HK-2 (cell line): ENCODE measurements around the gene ADORA2B.

Experiments used
- DNase-seq: peaks from one replicate; pipeline ENCODE4 v3.0.0-alpha.2; 2018; ENCODE audit not compliant: unreplicated experiment

The ADORA2B gene

DNA sequence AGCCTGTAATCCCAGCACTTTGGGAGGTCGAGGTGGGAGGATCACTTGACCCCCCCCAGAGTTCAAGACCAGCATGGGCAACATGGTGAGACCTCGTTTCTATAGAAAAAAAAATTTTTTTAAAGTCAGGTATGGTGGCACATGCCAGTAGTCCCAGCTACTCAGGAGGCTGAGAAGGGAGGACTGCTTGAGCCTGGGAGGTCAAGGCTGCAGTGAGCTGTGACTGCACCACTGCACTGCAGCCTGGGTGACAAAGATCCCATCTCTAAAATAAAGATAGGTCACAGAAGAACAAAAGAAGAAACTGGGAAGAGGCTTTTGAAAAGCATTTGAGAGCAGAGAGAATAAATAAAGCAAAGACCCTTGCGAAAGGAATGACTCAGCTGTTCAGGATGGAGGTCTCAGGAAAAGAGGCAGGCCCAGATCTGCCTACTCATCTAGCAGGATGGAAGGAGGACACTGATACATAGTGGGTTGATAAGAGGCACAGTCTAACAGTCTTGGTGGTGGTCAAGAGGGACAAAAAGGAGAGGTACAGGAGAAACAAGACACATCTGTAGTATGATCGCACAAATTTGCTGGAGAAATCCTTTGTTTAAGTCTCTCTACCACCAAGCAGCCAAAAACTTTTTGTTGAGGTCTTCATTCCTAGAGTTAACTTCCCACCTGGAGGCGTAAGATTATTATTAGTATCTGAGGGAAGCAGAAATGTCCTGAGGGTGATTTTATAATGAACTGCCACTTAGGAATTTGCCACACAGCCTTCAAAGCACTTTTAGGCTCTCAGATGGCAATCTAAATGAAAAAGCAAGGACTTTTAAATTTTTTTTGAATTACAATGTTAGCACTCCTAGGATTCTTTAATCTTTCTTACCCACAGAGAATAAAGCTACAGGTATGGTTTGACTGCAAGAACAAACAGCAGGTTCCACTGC is 37.0 kb downstream of the ADORA2B start:
- DNase-seq = no peak

DNA sequence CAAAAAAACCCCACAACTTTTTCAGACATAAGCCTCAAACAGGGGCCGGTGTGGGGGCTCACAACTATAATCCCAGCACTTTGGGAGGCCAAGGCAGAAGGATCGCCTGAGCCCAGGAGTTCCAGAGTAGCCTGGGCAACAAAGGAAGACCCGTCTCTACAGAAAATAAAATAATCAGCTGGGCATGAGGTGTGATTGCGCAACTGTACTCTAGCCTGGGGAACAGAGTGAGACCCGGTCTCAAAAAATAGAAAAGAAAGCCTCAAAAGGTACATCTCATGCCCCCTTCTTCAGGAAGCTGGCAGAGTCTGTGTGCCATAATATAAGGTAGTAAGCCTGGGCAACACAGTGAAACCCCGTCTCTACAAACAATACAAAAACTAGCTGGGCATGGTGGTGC is 51.4 kb downstream of the ADORA2B start:
- DNase-seq = no peak

DNA sequence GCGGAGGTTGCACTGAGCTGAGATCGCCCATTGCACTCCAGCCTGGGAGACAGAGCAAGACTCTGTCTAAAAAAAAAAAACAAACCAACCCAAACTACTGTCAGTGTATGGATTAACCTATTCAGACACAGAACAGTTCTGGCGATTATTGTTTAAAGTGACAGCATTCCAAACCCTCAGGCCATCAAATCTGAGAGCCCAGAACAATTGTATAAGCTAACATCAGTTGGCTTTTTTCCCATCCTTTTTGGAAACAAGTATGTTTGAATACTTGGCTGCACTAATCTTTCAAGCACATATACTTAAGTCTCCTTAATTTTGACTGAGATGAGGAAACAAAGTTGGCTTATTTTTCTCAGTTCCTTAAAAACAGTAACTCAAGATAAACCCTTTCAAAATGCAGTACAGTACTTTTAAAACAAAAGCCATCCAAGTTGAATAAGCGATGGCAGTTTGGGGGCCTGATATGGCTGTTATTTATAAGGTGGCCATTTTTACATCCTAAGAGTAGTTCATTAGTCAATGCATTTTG is 53.2 kb downstream of the ADORA2B start:
- no peak for DNase-seq

DNA sequence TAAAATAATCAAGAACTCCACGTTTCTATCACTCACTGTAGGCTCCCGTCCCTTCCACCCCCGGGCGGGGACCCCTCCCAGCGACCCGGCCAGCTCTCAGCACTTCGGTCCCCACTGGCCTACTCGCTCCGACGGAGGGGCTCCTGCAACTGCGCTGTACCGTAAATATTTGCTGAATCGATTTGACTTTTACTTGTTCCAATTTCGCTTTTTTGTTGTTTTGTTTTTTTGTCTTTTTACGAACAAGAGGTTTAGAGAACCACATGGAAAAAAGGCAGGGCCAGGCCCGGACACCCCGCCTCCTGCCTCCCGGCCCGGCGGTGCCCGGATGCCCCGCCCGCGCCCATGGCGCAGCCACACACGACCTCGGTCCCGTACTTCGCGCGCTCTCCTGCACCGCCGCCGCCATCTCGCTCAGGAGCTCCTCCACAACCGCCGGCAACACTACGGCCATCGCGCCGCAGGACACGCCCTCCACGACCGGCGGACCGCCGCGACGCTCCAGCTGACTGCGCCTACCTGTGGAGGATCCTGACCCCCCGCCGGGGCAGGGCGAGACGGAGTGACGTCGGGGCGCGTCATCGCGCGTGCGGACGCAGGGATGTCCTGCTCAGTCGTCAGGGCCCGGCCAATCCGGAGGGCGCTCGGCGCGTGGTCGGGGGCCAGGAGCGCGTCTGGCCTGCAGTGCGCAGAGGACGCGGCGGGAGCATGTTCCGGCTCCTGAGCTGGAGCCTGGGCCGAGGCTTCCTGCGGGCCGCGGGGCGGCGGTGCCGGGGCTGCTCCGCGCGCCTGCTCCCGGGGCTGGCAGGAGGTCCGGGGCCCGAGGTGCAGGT is 54.4 kb downstream of the ADORA2B start, which contains the start of the genes TTC19 and ZSWIM7:
TTC19 (plus strand) TSS at position 684 of the 833 bp plus-strand sequence; CDS start at position 709, 25 bp downstream.
ZSWIM7 (minus strand) TSS at position 564 of the 833 bp plus-strand sequence; CDS start at position 454, 110 bp downstream.
- DNase-seq = peak; percentile 98

DNA sequence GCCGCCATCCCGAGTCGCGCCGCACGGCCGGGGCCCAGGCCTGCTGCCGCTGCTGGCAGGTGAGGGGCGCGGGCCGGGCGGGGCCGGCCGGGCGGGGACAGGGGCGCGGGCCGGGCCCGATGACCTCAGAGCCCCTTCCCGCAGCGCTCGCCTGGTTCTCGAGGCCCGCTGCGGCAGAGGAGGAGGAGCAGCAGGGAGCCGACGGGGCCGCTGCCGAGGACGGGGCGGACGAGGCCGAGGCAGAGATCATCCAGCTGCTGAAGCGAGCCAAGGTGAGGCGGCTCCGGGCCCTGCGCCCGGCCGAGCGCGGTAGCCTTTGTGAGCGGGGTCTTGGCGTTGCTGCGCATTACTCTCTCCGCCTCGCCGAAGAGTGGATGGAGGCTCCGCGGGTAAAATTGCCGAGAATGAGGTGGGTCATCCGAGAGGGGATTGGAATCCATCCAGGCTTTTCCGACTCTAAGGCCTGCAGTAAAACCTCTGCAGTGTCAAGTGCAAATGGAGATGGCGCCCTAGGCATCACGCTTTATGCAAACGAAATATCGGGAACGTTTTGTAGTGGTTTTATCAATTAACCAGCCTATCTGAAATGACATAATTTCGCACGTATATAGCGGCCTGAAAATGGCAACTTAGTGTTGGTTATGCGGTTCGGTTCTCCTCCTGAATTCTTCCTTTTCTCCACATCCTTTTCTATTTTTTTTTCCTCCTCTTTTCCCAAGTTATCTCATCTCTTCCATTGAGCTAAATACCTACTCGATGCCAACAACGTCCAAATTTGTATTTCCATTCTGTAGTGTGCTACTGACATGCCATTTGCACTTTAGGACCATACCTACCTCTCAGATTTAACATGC is 55.3 kb downstream of the ADORA2B start:
- DNase-seq = no peak

DNA sequence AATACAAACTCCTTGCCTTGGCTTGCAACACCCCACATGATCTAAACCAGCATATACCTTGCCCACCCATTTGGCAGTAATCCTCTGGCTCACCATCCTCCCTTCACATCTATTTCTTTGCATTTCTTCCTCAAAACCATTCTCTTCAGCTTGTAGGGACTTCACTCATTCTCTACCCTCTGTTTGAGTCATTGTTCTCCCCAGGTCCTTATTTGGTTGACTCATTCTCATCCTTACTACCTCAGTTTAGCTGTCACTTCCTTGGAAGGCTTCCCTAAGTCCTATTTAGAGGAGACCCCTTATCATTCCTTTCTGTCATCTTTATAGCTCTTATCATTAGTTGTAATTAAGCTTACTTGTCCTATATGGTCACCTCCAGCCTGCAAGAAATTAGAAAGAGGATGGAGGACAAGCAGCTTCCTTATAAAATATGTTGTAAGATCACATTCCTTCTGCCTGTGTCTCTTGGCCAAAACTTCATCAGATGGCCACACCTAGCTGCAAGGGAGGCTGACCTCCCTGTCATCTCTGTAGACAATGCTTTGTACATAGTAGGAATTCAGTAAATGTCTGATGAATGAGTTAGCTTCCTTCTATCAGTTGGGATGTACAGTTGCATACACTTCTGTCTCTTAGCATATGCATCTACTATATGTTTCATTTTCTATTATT is 56.4 kb downstream of the ADORA2B start:
- DNase-seq = no peak

DNA sequence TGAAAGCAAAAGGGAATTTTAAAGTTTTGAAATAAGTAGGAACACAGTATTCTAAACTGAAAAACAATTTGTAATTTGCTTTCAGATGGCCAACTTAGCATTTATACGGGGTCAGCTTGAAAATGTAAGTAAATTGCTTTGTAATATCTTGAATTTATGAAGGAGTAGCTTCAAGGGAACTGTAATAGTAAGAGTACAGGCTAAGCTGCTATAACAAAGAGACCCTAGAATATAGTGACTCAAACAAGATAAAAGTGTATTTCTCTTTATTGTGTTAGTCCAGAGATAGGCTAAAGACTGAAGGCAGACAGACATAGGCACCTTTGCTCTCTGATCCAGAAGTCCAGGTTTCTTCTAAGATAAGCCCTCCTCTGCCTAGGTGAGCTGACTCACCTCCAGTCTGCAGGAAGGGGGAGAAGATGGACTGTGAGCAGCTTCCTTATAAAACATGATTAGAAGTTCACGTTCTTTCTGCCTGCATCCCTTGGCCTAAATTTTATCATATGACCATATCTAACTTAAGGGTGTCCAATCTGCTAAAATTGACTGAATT is 57.9 kb downstream of the ADORA2B start:
- DNase-seq = no peak

DNA sequence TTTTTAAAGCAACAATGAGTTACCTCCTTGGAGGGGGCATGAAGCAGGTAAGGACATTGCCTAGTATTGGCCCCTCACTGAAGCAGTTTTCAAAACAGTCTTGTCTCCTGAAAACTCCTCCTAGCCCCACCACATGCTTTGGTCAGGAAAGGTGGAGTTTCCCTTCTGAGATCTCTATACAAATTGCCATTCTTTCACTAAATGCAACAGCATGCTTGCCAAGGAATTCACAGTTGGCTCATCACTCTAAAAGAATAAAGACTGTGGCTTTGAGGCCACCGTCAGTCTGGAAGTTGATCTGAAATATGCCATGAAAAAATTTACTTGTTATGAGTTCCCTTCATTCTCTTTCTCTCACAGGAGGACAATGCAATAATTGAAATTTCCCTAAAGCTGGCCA is 58.9 kb downstream of the ADORA2B start:
- no peak for DNase-seq

DNA sequence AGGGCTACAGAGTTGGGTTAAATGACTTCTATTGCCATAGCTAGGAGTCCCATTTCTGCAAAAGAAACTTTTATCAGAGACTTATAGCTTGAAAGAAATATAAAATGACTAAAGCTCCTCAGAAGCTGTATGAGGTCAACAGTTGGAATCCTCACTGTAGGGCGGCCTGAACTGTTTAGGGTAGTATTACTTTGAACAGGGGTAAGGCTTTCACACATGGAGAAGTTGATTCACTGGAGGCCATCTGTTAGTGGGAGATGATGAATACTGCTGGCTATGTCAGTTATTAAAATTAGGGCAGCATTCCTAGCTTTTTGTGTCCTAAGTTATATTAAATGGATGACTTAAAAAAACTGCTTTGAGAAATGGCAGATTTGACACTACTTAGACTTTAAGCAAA is 60.7 kb downstream of the ADORA2B start:
- DNase-seq = no peak

DNA sequence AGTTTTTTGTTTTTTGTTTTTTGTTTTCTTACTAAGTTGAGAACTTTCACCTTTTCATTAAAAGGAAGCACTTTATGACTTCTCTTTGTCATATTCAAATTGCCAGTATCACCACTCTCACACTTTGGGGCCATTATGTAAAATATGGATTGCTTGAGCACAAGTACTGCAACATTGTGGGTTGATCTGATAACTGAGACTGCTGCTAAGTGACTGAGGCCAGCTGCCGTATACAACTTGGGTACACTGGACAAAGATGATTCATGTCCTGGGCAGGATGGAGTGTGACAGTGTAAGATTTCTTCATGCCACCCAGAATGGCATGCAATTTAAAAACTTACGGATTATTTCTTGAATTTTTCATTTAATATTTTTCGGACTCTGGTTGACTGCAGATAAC is 62.5 kb downstream of the ADORA2B start:
- no peak for DNase-seq

DNA sequence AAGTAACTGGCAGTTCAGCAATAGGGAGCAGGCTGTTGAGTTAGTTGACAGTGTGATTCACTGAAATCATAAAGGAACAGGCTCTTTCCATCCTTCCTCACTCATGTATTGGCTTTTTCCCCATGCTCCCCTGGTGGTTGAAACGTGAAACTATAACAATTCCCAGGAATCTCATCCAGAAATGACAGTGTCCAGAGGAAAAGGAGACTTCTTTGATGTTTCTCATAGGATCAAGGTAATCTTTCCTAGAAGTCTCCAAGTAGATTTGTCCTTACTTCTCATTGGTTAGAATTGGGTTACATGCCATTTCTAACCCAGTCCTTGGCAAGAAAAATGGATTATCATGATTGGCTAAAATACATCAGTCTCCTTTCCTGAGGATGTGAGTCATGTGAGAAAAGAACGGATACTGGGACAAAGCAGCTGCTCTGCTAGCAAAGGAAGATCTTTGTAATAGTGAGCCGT is 69.0 kb downstream of the ADORA2B start:
- peak; percentile 8 for DNase-seq

DNA sequence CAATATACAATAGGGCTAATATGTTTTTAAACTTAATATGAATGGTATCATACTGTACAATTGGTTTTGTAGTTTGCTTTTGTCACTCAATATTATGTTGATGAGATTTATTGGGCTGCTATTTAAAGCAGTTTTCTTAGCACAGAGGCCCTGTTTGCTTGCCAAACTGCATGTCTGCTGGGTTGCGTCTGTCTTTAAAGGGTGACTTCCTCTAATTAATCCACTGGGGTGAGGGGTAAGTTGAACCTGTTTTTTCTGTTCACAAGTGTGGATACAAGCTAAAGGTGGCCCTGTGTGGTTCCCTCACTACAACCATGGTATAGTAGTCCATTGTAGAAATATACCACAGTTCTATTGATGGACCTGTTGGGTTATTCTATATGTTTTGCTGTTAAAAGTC is 74.4 kb downstream of the ADORA2B start:
- DNase-seq = no peak

DNA sequence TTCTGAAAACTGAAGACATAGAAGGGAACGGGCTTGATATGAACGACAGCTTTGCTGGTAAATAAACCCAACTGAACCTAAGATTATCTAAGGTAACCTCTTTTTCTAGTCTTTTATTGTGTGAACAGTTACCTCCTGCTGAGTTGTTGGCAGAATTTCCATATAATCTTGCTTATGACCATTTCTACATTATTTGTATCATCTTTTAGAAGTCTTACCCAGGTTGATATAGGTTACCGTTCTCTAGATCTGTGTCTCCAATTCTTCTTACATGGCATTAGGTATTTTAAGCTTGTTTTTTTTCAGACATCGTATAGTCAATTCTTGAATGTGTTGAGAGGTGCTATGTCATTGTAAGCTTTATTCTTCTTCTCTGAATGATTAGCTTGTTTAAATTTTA is 79.0 kb downstream of the ADORA2B start:
- DNase-seq = no peak

DNA sequence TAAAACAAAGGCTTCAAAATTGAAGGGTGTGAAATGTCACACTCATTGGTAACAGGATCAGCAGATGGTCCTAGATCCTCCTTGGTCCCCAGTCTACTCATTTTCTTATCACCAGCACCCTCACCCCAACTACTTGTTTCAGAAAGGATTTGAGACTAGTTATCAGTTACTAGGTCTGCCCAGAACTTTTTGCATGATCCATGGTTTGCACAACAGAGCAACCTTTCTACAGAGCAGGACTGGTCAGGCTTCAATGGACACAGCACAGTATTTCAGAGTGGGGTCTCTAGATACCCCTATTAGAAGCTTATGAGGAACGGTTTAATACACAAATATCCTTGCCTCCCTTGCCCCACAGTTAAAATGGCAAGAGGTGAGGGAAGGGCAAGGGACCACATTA is 80.3 kb downstream of the ADORA2B start:
- DNase-seq = no peak
